HG02588 (cell line): ENCODE data around the gene FBXO21.

Experiments
- ATAC-seq: cut with Tn5 transposase; IDR thresholded peaks from one replicate; pipeline ENCODE4 v1.9.1; 2021; ENCODE audit warnings: mild to moderate bottlenecking, moderate library complexity; ENCODE audit not compliant: unreplicated experiment

The FBXO21 gene

GRCh38 chr12:117140397-117141096 lies 49.7 kb downstream of the FBXO21 start:
- ATAC-seq: no peak

GRCh38 chr12:117139025-117139717 lies 51.1 kb downstream of the FBXO21 start:
- no peak for ATAC-seq

- ATAC-seq: no peak
These were observed 55.5 kb downstream of the FBXO21 start for GRCh38 chr12:117134721-117135120.

GRCh38 chr12:117134059-117134458 lies 56.2 kb downstream of the FBXO21 start:
- no peak for ATAC-seq

- no peak for ATAC-seq
These were observed 59.5 kb downstream of the FBXO21 start for GRCh38 chr12:117130801-117131200.

GRCh38 chr12:117129391-117129790 lies 60.9 kb downstream of the FBXO21 start:
- no peak for ATAC-seq

GRCh38 chr12:117127933-117128823 lies 62.1 kb downstream of the FBXO21 start:
- no peak for ATAC-seq

GRCh38 chr12:117126335-117126734 lies 63.9 kb downstream of the FBXO21 start:
- no peak for ATAC-seq

GRCh38 chr12:117125767-117126166 lies 64.5 kb downstream of the FBXO21 start:
- ATAC-seq: no peak

- no peak for ATAC-seq
These were observed 65.0 kb downstream of the FBXO21 start for GRCh38 chr12:117125272-117125613.

- no peak for ATAC-seq
These were observed 65.6 kb downstream of the FBXO21 start for GRCh38 chr12:117124421-117125271.

- ATAC-seq: no peak
These were observed 68.8 kb downstream of the FBXO21 start for GRCh38 chr12:117121441-117121840.

GRCh38 chr12:117120787-117121186 lies 69.5 kb downstream of the FBXO21 start:
- no peak for ATAC-seq

- no peak for ATAC-seq
These were observed 70.6 kb downstream of the FBXO21 start for GRCh38 chr12:117119592-117120198.

GRCh38 chr12:117118838-117119591 lies 71.3 kb downstream of the FBXO21 start:
- no peak for ATAC-seq

GRCh38 chr12:117114784-117115183 lies 75.5 kb downstream of the FBXO21 start:
- no peak for ATAC-seq

GRCh38 chr12:117113231-117113630 lies 77.0 kb downstream of the FBXO21 start:
- no peak for ATAC-seq

- no peak for ATAC-seq
These were observed 78.3 kb downstream of the FBXO21 start for GRCh38 chr12:117111821-117112595.

- no peak for ATAC-seq
These were observed 78.9 kb downstream of the FBXO21 start for GRCh38 chr12:117111386-117111785.
